ENCODE measurements around the gene ZNF280A. TPM values are rescaled to one million over a fixed set of nuclear protein-coding genes. Genes with fewer than 3 reads are reported as not detected.

The ZNF280A gene
- total RNA-seq, 3 donors from 2014 or later = not detected

DNA sequence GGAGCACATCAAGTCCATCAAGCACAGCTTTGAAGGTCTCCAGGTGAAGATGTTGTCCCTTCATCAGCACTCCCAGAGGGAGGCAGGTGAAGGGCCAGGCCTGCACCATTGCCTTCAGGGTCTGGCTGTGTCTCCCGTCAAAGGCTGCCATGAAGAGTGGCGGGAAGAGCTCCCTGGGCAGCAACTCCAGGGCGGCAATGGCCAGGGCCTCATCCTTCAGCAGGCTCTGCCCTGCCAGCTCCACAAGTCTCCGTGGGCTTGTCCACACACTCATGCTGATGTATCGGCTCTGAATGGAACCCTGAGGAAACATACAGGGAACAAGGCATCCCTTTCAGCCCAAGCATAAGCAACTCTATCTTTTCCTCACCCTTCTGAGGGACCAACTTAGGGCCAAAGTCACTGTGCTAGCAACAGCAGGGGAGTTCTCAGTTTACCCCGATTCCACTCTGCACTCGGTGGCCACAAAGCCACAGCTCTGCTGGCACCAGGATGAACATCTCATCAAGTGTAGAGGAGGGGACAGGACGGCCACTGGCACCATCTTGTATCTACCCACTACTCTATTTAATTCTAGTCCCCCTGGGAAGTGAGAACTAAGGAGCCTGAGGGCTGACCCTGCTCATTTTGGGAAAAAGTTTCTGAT is 30.8 kb upstream of the ZNF280A start:
- Mint-ChIP-seq H3K4me3 (no peak overlapping the region), H3K36me3 (ENCODE audit: insufficient read depth) (no peaks in the 10 kb centered on the region), H3K4me1 (ENCODE audit: low read depth) (no peaks in the 10 kb centered on the region), H3K27me3 (ENCODE audit: low read depth) (peaks cover 1% of the 10 kb centered on the region), H3K9me3 (no peaks in the 10 kb centered on the region)
- ATAC-seq (no peak), DNase-seq (no peak)

- no peak overlapping the region for H3K4me3 Mint-ChIP-seq
These were observed 28.8 kb upstream of the ZNF280A start for GRCh38 chr22:22548910-22549309.

DNA sequence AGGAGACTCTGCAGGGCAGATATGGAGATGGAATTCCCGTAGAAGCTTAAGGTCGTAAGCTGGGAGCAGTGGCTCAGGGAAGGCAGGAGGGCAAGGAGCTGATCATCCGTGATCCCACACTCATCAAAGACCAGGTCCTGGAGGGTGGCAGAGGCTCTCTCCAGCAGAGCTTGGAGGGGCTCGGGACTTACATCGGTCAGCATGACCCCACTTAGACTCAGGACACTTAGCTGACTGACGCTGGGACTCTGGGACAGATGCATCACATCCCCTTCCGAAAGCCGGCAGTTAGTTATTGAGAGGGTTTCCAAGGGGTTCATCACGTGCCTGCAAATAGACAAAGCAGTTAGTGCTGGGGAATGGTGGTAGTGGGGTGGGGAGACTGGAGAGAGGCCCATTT is 28.2 kb upstream of the ZNF280A start:
- Mint-ChIP-seq H3K4me3 (no peak overlapping the region), H3K27me3 (ENCODE audit: low read depth) (peaks cover 3% of the 10 kb centered on the region), H3K36me3 (ENCODE audit: insufficient read depth) (no peaks in the 10 kb centered on the region), H3K9me3 (no peaks in the 10 kb centered on the region), H3K4me1 (ENCODE audit: low read depth) (no peaks in the 10 kb centered on the region)
- no peak for ATAC-seq
- DNase-seq = no peak

More at GRCh38 chr22:22548910-22549309, 28.8 kb upstream of the ZNF280A start:
- H3K27me3 Mint-ChIP-seq (ENCODE audit: low read depth) = peaks cover 1% of the 10 kb centered on the region
- H3K9me3 Mint-ChIP-seq = no peaks in the 10 kb centered on the region
- ATAC-seq = no peak
- DNase-seq = no peak
- H3K4me1 Mint-ChIP-seq (ENCODE audit: low read depth) = no peaks in the 10 kb centered on the region
- H3K36me3 Mint-ChIP-seq (ENCODE audit: insufficient read depth) = no peaks in the 10 kb centered on the region

DNA sequence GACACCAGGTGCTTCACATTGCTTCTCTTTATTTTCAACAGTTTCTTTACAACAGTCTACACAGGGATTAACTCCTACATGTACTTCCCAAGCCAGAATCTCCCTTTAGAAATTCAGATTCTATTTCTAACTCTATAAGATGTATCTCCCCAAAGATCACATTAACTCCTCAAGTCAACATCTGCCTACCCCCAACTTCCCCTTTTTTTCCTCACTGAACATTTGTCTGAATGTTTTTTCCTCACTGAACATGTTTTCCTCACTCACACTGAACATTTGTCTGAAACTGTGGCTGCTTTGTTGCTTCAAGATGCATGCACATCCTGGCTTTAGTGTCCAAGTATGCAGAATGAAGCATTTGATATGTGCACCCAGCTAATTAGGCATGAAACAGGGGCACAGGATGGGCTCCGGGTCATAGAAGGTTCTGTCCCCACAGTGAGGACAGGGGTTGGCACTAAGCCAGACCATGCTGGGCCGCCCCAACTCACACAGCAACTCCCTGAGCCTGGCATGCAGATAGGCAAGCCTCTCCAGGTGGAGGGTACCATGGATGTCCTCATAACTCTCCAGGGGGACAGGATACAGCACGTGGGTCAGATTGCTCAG is 27.7 kb upstream of the ZNF280A start:
- Mint-ChIP-seq H3K27me3 (ENCODE audit: low read depth) (peaks cover 6% of the 10 kb centered on the region), H3K9me3 (no peaks in the 10 kb centered on the region), H3K36me3 (ENCODE audit: insufficient read depth) (no peaks in the 10 kb centered on the region), H3K4me3 (no peak overlapping the region), H3K4me1 (ENCODE audit: low read depth) (no peaks in the 10 kb centered on the region)
- ATAC-seq (no peak), DNase-seq (no peak)

DNA sequence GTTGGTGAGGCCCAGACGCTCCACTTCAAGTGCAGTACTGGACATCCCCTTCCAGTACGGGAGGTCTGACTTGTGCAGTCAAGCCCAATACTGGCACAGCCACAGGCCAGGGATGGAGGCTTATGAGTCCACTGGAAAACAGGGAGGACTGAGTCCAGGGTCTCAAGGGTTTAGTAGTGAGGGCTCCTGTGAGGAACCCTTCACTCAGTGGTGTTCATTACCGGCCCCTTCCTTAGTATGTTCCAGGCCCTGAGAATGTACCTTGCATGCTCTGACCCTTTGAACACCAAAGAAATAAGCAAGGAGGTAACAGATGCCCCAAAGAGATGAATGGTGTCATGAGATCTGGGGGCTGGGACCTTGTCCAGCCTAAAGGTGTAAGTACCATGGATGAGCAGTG is 27.2 kb upstream of the ZNF280A start:
- Mint-ChIP-seq H3K27me3 (ENCODE audit: low read depth) (peaks cover 7% of the 10 kb centered on the region), H3K36me3 (ENCODE audit: insufficient read depth) (no peaks in the 10 kb centered on the region), H3K4me3 (no peak overlapping the region), H3K4me1 (ENCODE audit: low read depth) (no peaks in the 10 kb centered on the region), H3K9me3 (no peaks in the 10 kb centered on the region)
- ATAC-seq = no peak
- DNase-seq = no peak

DNA sequence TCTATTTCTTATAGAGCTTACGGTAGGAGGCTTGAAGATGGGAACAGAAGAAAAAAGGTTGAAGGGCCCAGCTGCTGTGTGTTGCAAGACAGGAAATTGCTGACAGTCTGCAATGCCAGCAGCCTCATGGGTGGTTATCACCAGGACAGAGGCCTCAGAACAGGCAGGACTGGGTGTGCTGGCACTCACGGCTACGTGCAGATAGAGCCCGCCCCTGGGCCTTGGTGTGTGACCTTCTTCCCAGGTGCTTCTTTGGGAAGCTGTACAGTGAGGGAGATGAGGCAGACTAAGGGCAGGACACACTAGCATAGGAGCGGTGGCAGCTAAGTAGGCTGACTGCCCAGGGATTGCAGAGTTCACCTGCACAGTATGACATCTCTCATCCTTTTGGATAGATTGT is 26.4 kb upstream of the ZNF280A start:
- ATAC-seq (no peak), DNase-seq (no peak)
- Mint-ChIP-seq H3K4me3 (no peak overlapping the region), H3K36me3 (ENCODE audit: insufficient read depth) (no peaks in the 10 kb centered on the region), H3K4me1 (ENCODE audit: low read depth) (no peaks in the 10 kb centered on the region), H3K9me3 (no peaks in the 10 kb centered on the region), H3K27me3 (ENCODE audit: low read depth) (peaks cover 14% of the 10 kb centered on the region)

- H3K4me3 Mint-ChIP-seq = no peak overlapping the region
- peaks cover 16% of the 10 kb centered on the region for H3K27me3 Mint-ChIP-seq (ENCODE audit: low read depth)
- H3K36me3 Mint-ChIP-seq (ENCODE audit: insufficient read depth) = no peaks in the 10 kb centered on the region
- ATAC-seq (no peak), DNase-seq (no peak)
- H3K4me1 Mint-ChIP-seq (ENCODE audit: low read depth) = no peaks in the 10 kb centered on the region
- no peaks in the 10 kb centered on the region for H3K9me3 Mint-ChIP-seq
These were observed 25.0 kb upstream of the ZNF280A start for GRCh38 chr22:22545084-22545483.

- Mint-ChIP-seq H3K4me1 (ENCODE audit: low read depth) (no peaks in the 10 kb centered on the region), H3K9me3 (no peaks in the 10 kb centered on the region)
These were observed 18.3 kb upstream of the ZNF280A start for GRCh38 chr22:22538226-22538989.

GRCh38 chr22:22536916-22537315 is 16.8 kb upstream of the ZNF280A start:
- no peak for DNase-seq
- H3K9me3 Mint-ChIP-seq = no peaks in the 10 kb centered on the region
- H3K36me3 Mint-ChIP-seq (ENCODE audit: insufficient read depth) = no peaks in the 10 kb centered on the region
- peaks cover 12% of the 10 kb centered on the region for H3K27me3 Mint-ChIP-seq (ENCODE audit: low read depth)
- no peaks in the 10 kb centered on the region for H3K4me1 Mint-ChIP-seq (ENCODE audit: low read depth)
- ATAC-seq = no peak
- no peak overlapping the region for H3K4me3 Mint-ChIP-seq

More at GRCh38 chr22:22538226-22538989, 18.3 kb upstream of the ZNF280A start:
- no peak overlapping the region for H3K4me3 Mint-ChIP-seq
- H3K27me3 Mint-ChIP-seq (ENCODE audit: low read depth) = peaks cover 20% of the 10 kb centered on the region
- DNase-seq = no peak
- no peak for ATAC-seq
- H3K36me3 Mint-ChIP-seq (ENCODE audit: insufficient read depth) = no peaks in the 10 kb centered on the region

GRCh38 chr22:22536515-22536914 is 16.4 kb upstream of the ZNF280A start:
- Mint-ChIP-seq H3K27me3 (ENCODE audit: low read depth) (peaks cover 8% of the 10 kb centered on the region), H3K36me3 (ENCODE audit: insufficient read depth) (no peaks in the 10 kb centered on the region), H3K9me3 (no peaks in the 10 kb centered on the region), H3K4me1 (ENCODE audit: low read depth) (no peaks in the 10 kb centered on the region), H3K4me3 (no peak overlapping the region)
- DNase-seq (no peak), ATAC-seq (no peak)

DNA sequence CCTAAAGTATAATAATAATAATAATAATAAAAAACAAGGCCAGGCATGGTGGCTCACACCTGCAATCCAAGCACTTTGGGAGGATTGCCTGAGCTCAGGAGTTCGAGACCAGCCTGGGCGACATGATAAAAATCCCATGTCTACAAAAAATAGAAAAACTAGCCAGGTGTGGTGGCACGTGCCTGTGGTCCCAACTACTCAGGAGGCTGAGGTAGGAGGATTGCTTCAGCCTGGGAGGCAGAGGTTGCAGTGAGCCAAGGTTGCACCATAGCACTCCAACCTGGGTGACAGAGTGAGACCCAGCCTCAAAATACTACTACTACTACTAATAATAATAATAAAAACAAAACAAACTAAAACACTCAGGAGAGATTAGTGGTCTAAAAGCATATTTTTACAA is 15.6 kb upstream of the ZNF280A start:
- Mint-ChIP-seq H3K4me3 (no peak overlapping the region), H3K36me3 (ENCODE audit: insufficient read depth) (no peaks in the 10 kb centered on the region), H3K27me3 (ENCODE audit: low read depth) (peaks cover 6% of the 10 kb centered on the region), H3K4me1 (ENCODE audit: low read depth) (no peaks in the 10 kb centered on the region), H3K9me3 (no peaks in the 10 kb centered on the region)
- DNase-seq = no peak
- no peak for ATAC-seq

DNA sequence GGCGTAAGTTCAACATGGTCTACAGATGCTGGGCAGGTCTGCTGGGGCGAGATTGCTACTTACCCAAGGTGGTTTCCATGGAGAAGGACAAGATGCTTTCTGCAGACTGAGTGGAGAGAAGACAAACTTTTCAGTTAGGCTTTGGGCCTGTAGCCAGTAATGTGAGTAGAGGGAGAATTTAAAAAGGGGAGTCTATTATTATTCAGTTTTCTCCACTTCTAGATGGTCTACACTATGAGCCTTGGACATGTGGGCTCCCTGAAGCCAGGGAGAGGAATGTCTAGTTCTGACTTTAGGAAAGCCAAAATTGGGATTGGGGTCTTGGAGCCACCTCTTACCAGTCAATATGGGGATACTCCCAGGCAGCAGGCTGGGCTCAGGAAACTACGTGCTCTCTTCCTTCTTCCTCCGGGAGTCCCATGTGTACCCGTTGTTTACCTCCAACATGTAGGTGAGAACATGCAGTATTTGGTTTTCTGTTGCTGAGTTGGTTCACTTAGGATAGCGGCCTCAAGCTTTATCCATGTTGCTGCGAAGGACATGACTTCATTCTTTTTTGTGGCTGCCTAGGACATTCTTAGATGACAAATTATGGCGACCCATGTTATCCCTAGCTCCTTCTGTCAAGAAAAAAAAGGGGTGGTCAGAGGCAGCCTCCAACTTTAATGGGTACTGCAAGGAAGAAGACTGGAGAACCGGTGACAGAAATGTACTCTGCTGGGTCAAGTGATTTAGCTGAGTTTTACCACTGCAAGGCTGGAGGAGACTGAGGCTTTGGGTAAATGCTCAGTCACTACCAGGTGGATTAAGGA is 14.7 kb upstream of the ZNF280A start:
- Mint-ChIP-seq H3K4me1 (ENCODE audit: low read depth) (no peaks in the 10 kb centered on the region), H3K27me3 (ENCODE audit: low read depth) (peaks cover 6% of the 10 kb centered on the region), H3K4me3 (no peak overlapping the region), H3K9me3 (no peaks in the 10 kb centered on the region), H3K36me3 (ENCODE audit: insufficient read depth) (no peaks in the 10 kb centered on the region)
- no peak for DNase-seq
- ATAC-seq = no peak

GRCh38 chr22:22533863-22534262 is 13.8 kb upstream of the ZNF280A start:
- Mint-ChIP-seq H3K27me3 (ENCODE audit: low read depth) (peaks cover 11% of the 10 kb centered on the region), H3K9me3 (no peaks in the 10 kb centered on the region), H3K4me3 (no peak overlapping the region), H3K4me1 (ENCODE audit: low read depth) (no peaks in the 10 kb centered on the region), H3K36me3 (ENCODE audit: insufficient read depth) (no peaks in the 10 kb centered on the region)
- no peak for ATAC-seq
- no peak for DNase-seq

- Mint-ChIP-seq H3K36me3 (ENCODE audit: insufficient read depth) (no peaks in the 10 kb centered on the region), H3K27me3 (ENCODE audit: low read depth) (peaks cover 11% of the 10 kb centered on the region), H3K4me1 (ENCODE audit: low read depth) (no peaks in the 10 kb centered on the region), H3K4me3 (no peak overlapping the region), H3K9me3 (no peaks in the 10 kb centered on the region)
- no peak for ATAC-seq
- DNase-seq = no peak
These were observed 13.3 kb upstream of the ZNF280A start for GRCh38 chr22:22533417-22533816.

Measured in activated T-cell treated with anti-CD3 and anti-CD28 coated beads, Interleukin-2, amount 50 U/mL, for 4 hours (primary cell).